Right lobe of liver (tissue), 6 donors: ENCODE measurements around the gene ASAP2. TPM values are rescaled to one million over a fixed set of nuclear protein-coding genes. Genes with fewer than 3 reads are reported as not detected.

Experiments used
- ATAC-seq, 4 donors: fragments of 200-7000 bp; cut with Tn5 transposase; one replicate each; pipeline ENCODE4 v1.9.1; 2020; ENCODE audit warnings: mild to moderate bottlenecking in 4 of 4, moderate library complexity in 4 of 4
- DNase-seq, 3 donors: peaks; one replicate each; pipeline ENCODE4 v3.0.0-alpha.2; 2020
- H3K27ac ChIP-seq, 3 donors: fragments of 200-600 bp; one replicate each; pipeline ENCODE4 v1.8.0; 2022
- H3K27me3 ChIP-seq, 2 donors: fragments of 200-600 bp; one replicate each; pipeline ENCODE4 v1.8.0; 2022
- H3K36me3 ChIP-seq, 4 donors: fragments of 200-600 bp; sonication (generic) in 1 of 4; one replicate each; pipeline versions ENCODE4 v1.5.1 to v1.8.0; 2017 to 2022; ENCODE audit warnings: control low read depth in 1 of 4
- H3K4me1 ChIP-seq, 4 donors: fragments of 200-600 bp; sonication (generic) in 1 of 4; one replicate each; pipeline versions ENCODE4 v1.5.1 to v1.8.0; 2017 to 2022; ENCODE audit warnings: control low read depth in 1 of 4
- H3K4me3 ChIP-seq, 3 donors: fragments of 200-600 bp; one replicate each; pipeline ENCODE4 v1.8.0; 2022
- H3K9me3 ChIP-seq, 4 donors: fragments of 200-600 bp; sonication (generic) in 1 of 4; one replicate each; pipeline versions ENCODE4 v1.5.1 to v1.8.0; 2017 to 2022; ENCODE audit warnings: control low read depth in 1 of 4
- POLR2A ChIP-seq: fragments of 450-650 bp; IDR thresholded peaks from one replicate; pipeline ENCODE4 v1.6.1; 2017; ENCODE audit warnings: antibody characterized with exemption, mild to moderate bottlenecking
- WGBS: methylation state at CpG from one replicate; pipeline ENCODE4 v1.1.6; 2018; ENCODE audit warnings: low coverage, low lambda C conversion rate; ENCODE audit not compliant: insufficient coverage; ENCODE audit errors: missing lambda C conversion rate; 5-methylcytosine and 5-hydroxymethylcytosine counted together
- intact Hi-C, 2 donors: fragments of 100-400 bp; cut with DNase I; formaldehyde crosslinking; loops; one replicate each; pipeline versions ENCODE4 v1.11.2 to v1.14.1; 2022
- total RNA-seq, 6 experiments: library from RNA; depleted of rRNA in 2 of 6; stranded (reverse); fragments of >200 nt in 2 of 6; fragmentation: NEBNext Ultra II Directional in 3 of 6; extraction: Animal tissue kit (Norgen Biotek cat#: 25700) in 3 of 6; gene quantifications; one replicate each; pipeline versions ENCODE4 v1.1.0 to v1.2.4, GENCODE V29; 2016 to 2023
- TF ChIP-seq, protein P1 (sequence below), 4 donors: fragments of 200-600 bp in 3 of 4; fragments of 450-650 bp in 1 of 4; IDR thresholded peaks; one replicate each; pipeline versions ENCODE4 v1.5.1 to v1.8.0; 2016 to 2022; ENCODE audit warnings: antibody characterized with exemption in 4 of 4, mild to moderate bottlenecking in 2 of 4
- donor health status: DM: no; HTN: yes; CAD: no.
- donor health status: DM: no; HTN: no; CAD: no.
- donor health status: DM: no; HTN: no; CAD: no.
- donor health status: DM: no; HTN: yes; CAD: no.
- donor health status: DM: no; HTN: yes; CAD: no.

The ASAP2 gene
- total RNA-seq, 6 experiments from 2014 or later: 2.4 to 5.2 (median 3.9) TPM

DNA sequence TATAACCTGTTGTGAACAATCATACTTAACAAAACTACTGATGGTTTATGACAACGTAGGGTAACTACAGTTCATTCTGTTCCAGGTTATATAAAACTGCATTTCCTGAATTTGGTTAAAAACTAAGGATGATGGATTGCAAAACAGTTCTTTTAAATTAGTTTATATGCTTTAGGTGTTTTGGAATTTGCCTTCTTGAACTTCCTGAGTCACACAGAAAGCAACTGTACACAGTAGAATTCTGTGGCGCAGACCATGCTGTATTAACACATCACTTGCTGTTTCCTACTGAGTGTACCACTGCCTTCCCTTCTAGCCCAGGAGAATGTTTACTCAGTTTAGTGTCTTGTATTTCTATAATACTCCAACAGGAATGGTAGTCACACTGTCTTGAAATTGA, 197.3 kb downstream of the ASAP2 start:
- 60% methylated on average over 1 of the region's 2 CpGs for WGBS

GRCh38 chr2:9404451-9404850, 197.8 kb downstream of the ASAP2 start:
- TF ChIP-seq POLR2A: no peak
- TF ChIP-seq, protein P1, sequence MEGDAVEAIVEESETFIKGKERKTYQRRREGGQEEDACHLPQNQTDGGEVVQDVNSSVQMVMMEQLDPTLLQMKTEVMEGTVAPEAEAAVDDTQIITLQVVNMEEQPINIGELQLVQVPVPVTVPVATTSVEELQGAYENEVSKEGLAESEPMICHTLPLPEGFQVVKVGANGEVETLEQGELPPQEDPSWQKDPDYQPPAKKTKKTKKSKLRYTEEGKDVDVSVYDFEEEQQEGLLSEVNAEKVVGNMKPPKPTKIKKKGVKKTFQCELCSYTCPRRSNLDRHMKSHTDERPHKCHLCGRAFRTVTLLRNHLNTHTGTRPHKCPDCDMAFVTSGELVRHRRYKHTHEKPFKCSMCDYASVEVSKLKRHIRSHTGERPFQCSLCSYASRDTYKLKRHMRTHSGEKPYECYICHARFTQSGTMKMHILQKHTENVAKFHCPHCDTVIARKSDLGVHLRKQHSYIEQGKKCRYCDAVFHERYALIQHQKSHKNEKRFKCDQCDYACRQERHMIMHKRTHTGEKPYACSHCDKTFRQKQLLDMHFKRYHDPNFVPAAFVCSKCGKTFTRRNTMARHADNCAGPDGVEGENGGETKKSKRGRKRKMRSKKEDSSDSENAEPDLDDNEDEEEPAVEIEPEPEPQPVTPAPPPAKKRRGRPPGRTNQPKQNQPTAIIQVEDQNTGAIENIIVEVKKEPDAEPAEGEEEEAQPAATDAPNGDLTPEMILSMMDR (IDR thresholded peaks at IDR 0.05): no peak
- ATAC-seq: no peak
- H3K4me1 ChIP-seq: no peaks in the 10 kb centered on the region
- no peaks in the 10 kb centered on the region for H3K9me3 ChIP-seq
- 92% methylated on average over 4 of the region's 4 CpGs for whole genome bisulfite sequencing
- no peaks in the 10 kb centered on the region for H3K27me3 ChIP-seq
- no peak overlapping the region for H3K4me3 ChIP-seq
- peaks cover 0 to 3% (median 0%) of the 10 kb centered on the region in 4 donors for H3K36me3 ChIP-seq
- intact Hi-C loops: no loop called here
- H3K27ac ChIP-seq: no peak overlapping the region
- no peak for DNase-seq

More for the DNA sequence above, 197.3 kb downstream of the ASAP2 start:
- intact Hi-C loops: no loop called here
- Histone ChIP-seq H3K27me3 (no peaks in the 10 kb centered on the region), H3K36me3 (peaks cover 0 to 3% (median 0%) of the 10 kb centered on the region in 4 donors), H3K4me3 (no peak overlapping the region), H3K4me1 (no peaks in the 10 kb centered on the region), H3K27ac (no peak overlapping the region), H3K9me3 (no peaks in the 10 kb centered on the region)
- TF ChIP-seq, protein P1 (IDR thresholded peaks at IDR 0.05): no peak
- DNase-seq: no peak
- ATAC-seq: no peak

- H3K27me3 ChIP-seq: no peaks in the 10 kb centered on the region
- ATAC-seq: no peak
- intact Hi-C loops: no loop called here
- H3K36me3 ChIP-seq: peaks cover 0 to 3% (median under 1%) of the 10 kb centered on the region in 4 donors
- no peaks in the 10 kb centered on the region for H3K9me3 ChIP-seq
- no peak for DNase-seq
- H3K4me3 ChIP-seq: no peak overlapping the region
- WGBS: 100% methylated on average over 2 of the region's 2 CpGs
- TF ChIP-seq, protein P1 (IDR thresholded peaks at IDR 0.05): no peak
- TF ChIP-seq POLR2A: no peak
- no peak overlapping the region for H3K27ac ChIP-seq
- no peaks in the 10 kb centered on the region for H3K4me1 ChIP-seq
These were observed 199.0 kb downstream of the ASAP2 start for GRCh38 chr2:9405636-9406035.

- TF ChIP-seq POLR2A: no peak
- TF ChIP-seq, protein P1 (IDR thresholded peaks at IDR 0.05): no peak
- 87% methylated on average over 11 of the region's 13 CpGs for WGBS
- H3K4me3 ChIP-seq: no peak overlapping the region
- no peaks in the 10 kb centered on the region for H3K9me3 ChIP-seq
- H3K27ac ChIP-seq: no peak overlapping the region
- ATAC-seq: no peak
- intact Hi-C loops: no loop called here
- H3K36me3 ChIP-seq: peaks cover 0 to 12% (median 2%) of the 10 kb centered on the region in 4 donors
- DNase-seq: no peak
- no peaks in the 10 kb centered on the region for H3K27me3 ChIP-seq
- no peaks in the 10 kb centered on the region for H3K4me1 ChIP-seq
These were observed 200.1 kb downstream of the ASAP2 start for GRCh38 chr2:9406529-9407362.
